NAMALWA (cell line): Measurements from ENCODE around the gene ATP2A1.
"Not testable (repeated sequence)": the region's sequence is repeated elsewhere in the genome, so short reads cannot be mapped to it uniquely, and the experiment has no call there.

Experiments used
- DNase-seq: peaks from one replicate; pipeline ENCODE4 v3.0.0-alpha.2; 2015; ENCODE audit warnings: low spot score

Gene ATP2A1

DNA sequence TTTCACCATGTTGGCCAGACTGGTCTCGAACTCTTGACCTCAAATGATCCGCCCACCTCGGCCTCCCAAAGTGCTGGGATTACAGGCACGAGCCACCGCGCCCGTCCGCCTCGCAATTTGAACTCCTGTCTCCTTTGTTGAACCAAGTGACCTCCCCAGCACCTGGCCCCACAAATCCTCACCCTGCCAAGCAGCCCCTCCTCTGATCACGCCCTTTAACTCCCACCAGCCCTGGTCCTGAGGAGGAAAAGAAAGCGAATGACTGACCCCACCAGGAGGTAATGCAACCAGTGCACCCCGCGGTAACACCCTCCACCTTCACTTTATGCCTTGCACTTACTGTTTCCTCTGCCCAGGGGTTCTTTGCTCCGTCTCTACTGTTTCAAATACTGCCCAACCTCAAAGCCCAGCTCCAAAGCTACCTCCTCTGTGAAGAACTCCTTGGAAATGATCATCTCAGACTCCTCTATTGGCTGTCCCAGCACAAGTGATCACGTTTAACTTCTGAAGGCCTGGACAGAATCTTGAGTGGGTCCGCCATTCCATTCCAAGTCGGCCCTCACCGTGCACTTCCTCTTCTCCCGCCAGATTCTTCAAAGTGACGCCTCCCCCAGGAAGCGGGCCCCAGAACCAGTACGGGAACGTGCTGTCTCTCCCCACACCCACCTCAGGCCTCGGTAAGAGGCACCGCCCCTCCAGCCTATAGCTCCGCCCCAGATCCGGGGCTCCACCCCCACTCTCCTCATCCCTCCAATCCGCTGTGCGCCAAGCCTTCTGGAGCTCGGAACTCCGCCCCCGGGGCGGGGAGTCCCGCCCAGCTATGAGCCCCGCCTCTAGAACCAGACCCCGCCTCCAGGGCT is 57.9 kb downstream of the ATP2A1 start:
- peak; percentile 94 for DNase-seq

DNA sequence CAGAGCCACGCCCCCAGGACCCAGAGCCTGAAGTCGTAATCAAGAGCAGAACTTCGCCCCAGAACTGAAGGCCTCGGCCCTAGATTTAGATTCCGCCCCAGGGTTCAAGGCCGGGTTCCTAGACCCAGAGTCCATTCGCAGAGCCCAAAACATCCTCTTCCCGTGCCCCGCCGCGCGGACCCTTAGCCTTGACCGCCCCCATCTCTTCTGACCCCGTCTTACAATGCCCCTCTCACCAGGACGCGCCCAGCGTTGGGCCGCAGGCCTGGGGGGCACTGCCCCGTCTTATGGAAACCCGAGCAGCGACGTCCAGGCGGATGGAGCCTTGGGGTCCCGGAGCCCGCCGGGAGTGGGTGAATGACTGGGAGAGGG is 58.5 kb downstream of the ATP2A1 start:
- no peak for DNase-seq

DNA sequence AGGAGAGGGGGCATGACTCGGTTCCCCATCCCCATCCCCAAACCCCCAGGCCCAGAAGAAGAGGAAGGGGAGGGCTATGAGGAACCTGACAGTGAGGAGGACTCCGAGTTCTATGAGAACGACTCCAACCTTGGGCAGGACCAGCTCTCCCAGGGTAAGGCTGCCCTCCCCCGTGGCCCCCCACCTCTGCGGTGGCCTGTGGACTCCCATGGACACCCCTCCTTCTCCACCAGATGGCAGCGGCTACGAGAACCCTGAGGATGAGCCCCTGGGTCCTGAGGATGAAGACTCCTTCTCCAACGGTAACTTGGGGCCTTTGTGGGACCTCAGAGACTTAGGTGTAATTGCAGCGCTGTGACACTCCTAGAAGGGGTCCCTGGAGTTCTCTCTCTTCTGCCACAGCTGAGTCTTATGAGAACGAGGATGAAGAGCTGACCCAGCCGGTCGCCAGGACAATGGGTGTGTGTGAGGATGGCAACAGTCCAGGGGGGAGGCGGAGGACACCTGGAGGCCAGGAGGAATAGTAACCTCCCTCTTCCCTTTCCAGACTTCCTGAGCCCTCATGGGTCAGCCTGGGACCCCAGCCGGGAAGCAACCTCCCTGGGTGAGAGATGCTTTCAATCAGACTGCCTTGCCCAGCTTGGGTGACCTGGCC is 59.1 kb downstream of the ATP2A1 start:
- DNase-seq: no peak

DNA sequence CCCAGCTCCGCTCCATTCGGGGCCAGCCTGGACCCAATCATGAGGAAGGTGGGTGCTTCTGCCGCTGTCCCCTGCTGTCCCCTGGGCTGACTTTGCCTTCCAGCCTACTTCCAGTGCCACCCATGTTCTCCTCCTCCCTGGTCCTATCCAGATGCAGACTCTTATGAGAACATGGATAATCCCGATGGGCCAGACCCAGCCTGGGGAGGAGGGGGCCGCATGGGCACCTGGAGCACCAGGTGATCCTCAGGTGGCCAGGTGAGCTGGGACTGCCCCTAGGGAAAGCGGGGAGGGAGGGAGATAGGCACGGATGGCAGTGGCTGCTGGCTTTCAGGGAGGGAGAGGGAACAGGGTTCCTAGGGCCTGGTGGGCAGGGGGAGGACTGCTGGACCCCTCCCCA is 60.4 kb downstream of the ATP2A1 start:
- DNase-seq: no peak

DNA sequence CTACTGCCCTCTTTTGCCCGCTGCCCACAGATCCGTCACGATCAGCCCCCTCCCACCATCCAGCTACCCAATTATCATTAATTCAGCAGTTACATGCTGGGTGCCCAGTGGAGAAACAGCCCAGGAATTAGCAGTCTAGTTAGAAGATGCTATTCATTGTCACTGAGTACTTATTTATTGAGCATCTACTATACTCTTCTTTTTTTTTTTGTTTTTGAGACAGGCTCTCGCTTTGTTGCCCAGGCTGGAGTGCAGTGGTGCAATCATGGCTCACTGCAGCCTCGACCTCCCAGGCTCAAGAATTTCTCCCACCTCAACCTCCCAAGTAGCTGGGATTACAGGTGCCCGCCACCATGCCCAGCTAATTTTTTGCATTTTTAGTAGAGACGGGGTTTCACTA is 61.5 kb downstream of the ATP2A1 start:
- not testable (repeated sequence) for DNase-seq

DNA sequence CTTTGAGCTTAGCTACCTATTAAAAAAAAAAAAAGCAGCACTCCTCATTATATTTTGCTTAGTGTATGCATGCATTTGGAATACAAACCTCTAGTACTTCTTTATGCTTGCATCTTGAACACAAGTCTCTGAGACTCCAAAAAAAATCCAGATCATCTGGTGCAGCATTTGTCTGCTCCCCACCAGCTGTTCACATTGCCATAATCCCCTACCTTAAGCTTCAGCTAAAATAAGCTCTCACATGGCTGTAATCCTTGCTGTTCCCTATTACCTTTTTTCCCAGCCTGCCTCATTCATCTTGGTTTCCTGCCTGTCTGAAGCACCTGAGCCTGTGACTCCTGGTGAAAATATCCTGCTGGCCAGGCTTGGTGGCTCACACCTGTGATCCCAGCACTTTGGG is 65.0 kb downstream of the ATP2A1 start:
- no peak for DNase-seq

DNA sequence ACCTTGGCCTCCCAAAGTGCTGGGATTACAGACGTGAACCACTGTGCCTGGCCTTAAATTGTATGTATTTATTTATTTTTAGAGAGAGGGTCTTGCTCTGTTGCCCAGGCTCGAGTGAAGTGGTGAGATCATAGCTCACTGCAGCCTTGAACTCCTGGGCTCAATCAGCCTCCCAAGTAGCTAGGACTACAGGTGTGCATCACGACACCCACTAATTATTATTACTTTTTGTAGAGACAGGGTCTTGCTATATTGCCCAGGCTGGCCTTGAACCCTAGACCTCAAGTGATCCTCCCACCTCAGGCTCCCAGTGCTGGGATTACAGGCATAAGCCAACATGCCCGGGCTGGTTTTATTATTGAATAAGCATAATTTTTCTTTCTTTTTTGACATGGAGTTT is 68.4 kb downstream of the ATP2A1 start:
- no peak for DNase-seq

DNA sequence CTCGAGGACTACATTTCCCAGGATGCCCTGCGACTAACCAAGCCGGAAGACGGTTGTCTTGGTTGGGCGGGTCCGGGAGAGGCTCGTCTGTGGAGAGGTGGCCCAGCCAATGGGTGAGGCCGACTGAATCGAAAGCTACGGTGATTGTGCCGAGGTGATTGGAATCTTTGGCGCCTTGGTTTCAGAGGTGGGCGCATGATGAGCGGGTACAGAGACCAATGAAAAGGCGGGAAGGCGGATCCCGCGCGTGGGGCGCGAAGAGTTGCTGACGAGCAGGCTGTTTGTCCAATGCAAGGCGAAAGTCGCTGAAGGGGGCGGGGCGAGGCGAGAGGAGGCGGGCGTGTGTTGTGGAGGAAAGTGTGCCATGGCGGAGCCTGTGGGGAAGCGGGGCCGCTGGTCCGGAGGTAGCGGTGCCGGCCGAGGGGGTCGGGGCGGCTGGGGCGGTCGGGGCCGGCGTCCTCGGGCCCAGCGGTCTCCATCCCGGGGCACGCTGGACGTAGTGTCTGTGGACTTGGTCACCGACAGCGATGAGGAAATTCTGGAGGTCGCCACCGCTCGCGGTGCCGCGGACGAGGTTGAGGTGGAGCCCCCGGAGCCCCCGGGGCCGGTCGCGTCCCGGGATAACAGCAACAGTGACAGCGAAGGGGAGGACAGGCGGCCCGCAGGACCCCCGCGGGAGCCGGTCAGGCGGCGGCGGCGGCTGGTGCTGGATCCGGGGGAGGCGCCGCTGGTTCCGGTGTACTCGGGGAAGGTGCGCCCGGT is 72.5 kb downstream of the ATP2A1 start, which contains the start of gene NFATC2IP:
NFATC2IP (plus strand) TSS at position 290 of the 762 bp plus-strand sequence; CDS start at position 365, 75 bp downstream.
- peak; percentile 100 for DNase-seq

DNA sequence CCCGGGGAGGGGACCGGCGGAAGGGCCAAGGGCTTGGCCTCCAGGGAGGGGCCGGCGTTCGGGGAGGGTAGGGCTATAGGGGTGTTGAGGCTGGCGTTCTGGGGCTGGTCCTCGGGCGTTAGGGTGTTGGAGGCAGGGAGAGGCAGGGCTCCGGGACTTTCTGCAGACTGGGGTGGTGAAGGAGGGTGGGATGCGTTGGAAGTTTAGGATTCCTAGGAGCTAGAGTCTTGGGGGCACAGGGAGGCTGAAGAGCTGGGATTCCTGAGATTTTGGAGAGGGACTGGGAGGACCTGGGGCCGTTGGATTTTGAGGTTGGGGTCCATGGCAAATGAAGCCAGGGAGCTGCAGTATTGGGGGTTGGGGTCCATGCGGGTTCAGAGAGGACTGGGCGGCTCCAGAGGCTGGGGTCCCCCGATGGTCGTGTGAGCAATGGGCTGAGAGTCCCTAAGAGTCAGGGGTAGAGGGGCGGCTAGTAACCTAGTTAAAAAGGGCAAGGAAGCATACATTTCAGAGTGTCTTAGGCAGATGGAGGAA is 73.2 kb downstream of the ATP2A1 start:
- no peak for DNase-seq
